ENCODE data around the gene SRPX. TPM values are rescaled to one million over a fixed set of nuclear protein-coding genes. Genes with fewer than 3 reads are reported as not detected.

The SRPX gene
- total RNA-seq, 4 donors from 2014 or later: 40.7 to 95.3 (median 79.7) TPM

GRCh38 chrX:38233891-38234667 is 13.4 kb upstream of the SRPX start:
- intact Hi-C loops (cut with DNase I): no loop called here
- Histone ChIP-seq H3K36me3 (no peaks in the 10 kb centered on the region), H3K4me1 (peaks cover 0 to 21% (median 13%) of the 10 kb centered on the region in 4 donors), H3K27me3 (no peaks in the 10 kb centered on the region), H3K4me3 (no peak overlapping the region), H3K9me3 (no peaks in the 10 kb centered on the region), H3K27ac (replicated peaks in 1 of 4) (peak overlapping the region in 3 of 4 donors; percentile 41 to 55 (median 43))
- WGBS: 33% methylated on average over 3 of the region's 3 CpGs
- TF ChIP-seq POLR2AphosphoS5 (IDR thresholded peaks at IDR 0.05): peak in 1 of 2 donors; percentile 33
- no peak for TF ChIP-seq CTCF (IDR thresholded peaks at IDR 0.05)
- DNase-seq (ENCODE audit: extremely low spot score): no peak

GRCh38 chrX:38232079-38232686 is 11.5 kb upstream of the SRPX start:
- Histone ChIP-seq H3K27me3 (no peaks in the 10 kb centered on the region), H3K4me3 (no peak overlapping the region), H3K9me3 (peaks cover 0 to 4% (median 0%) of the 10 kb centered on the region in 4 donors), H3K4me1 (peaks cover 0 to 21% (median 13%) of the 10 kb centered on the region in 4 donors), H3K27ac (replicated peaks in 1 of 4) (no peak overlapping the region), H3K36me3 (no peaks in the 10 kb centered on the region)
- TF ChIP-seq EP300 (IDR thresholded peaks at IDR 0.05) (no peak), CTCF (IDR thresholded peaks at IDR 0.05) (no peak), POLR2A (IDR thresholded peaks at IDR 0.05; ENCODE audit: low read depth) (no peak), POLR2AphosphoS5 (IDR thresholded peaks at IDR 0.05) (no peak)
- 52% methylated on average over 3 of the region's 3 CpGs for WGBS
- DNase-seq (ENCODE audit: extremely low spot score): no peak
- intact Hi-C loops (cut with DNase I): no loop called here

- WGBS: 57% methylated on average over 3 of the region's 3 CpGs
- Histone ChIP-seq H3K36me3 (no peaks in the 10 kb centered on the region), H3K9me3 (peaks cover 0 to 4% (median 0%) of the 10 kb centered on the region in 4 donors), H3K4me3 (no peak overlapping the region), H3K27ac (replicated peaks in 1 of 4) (no peak overlapping the region), H3K27me3 (no peaks in the 10 kb centered on the region), H3K4me1 (peaks cover 0 to 14% (median 8%) of the 10 kb centered on the region in 4 donors)
- DNase-seq (ENCODE audit: extremely low spot score): no peak
- TF ChIP-seq CTCF (IDR thresholded peaks at IDR 0.05) (no peak), POLR2AphosphoS5 (IDR thresholded peaks at IDR 0.05) (no peak), EP300 (IDR thresholded peaks at IDR 0.05) (no peak), POLR2A (IDR thresholded peaks at IDR 0.05; ENCODE audit: low read depth) (no peak)
- intact Hi-C loops (cut with DNase I): no loop called here
Observed at GRCh38 chrX:38225093-38225492, 4.4 kb upstream of the SRPX start.

- no peak for DNase-seq (ENCODE audit: extremely low spot score)
- H3K36me3 ChIP-seq: no peaks in the 10 kb centered on the region
- no peak overlapping the region for H3K27ac ChIP-seq (replicated peaks in 1 of 4)
- peaks cover 0 to 3% (median 0%) of the 10 kb centered on the region in 4 donors for H3K27me3 ChIP-seq
- intact Hi-C loops (cut with DNase I): no loop called here
- H3K9me3 ChIP-seq: peaks cover 0 to 4% (median 0%) of the 10 kb centered on the region in 4 donors
- TF ChIP-seq CTCF (IDR thresholded peaks at IDR 0.05) (no peak), POLR2A (IDR thresholded peaks at IDR 0.05; ENCODE audit: low read depth) (no peak), EP300 (IDR thresholded peaks at IDR 0.05) (no peak), POLR2AphosphoS5 (IDR thresholded peaks at IDR 0.05) (no peak)
- no peak overlapping the region for H3K4me3 ChIP-seq
- H3K4me1 ChIP-seq: peaks cover 0 to 14% (median 10%) of the 10 kb centered on the region in 4 donors
Observed at GRCh38 chrX:38224160-38224559, 3.5 kb upstream of the SRPX start.

Data from esophagus muscularis mucosa (tissue), 4 donors.